K562 (cell line): Measurements from ENCODE around the gene SLC22A12. TPM values are rescaled to one million over a fixed set of nuclear protein-coding genes. Genes with fewer than 3 reads are reported as not detected.

Experiments
- ATAC-seq: fragments of 200-7000 bp; cut with Tn5 transposase; 3 replicates; pipeline ENCODE4 v1.9.1; 2020; ENCODE audit warnings: moderate library complexity
- BruUV-seq: library from RNA; stranded (reverse); fragments of 400-500 nt; replicated peaks from 2 replicates; lab custom pipeline; 2021; lab: Mats Ljungman, UMichigan
- CTCF ChIA-PET: fragments of 300-600 bp; formaldehyde crosslinking; extraction: SDS; loops from one replicate; lab custom pipeline; 2021; ENCODE audit warnings: low intra/inter-chr PET ratio; lab: Yijun Ruan, JAX
- POLR2A ChIA-PET: fragments of 300-600, 350-650 bp; sonication (Branson Sonifier 250); formaldehyde crosslinking; extraction: SDS; loops from one replicate; lab custom pipeline; 2021; ENCODE audit warnings: antibody characterized with exemption, inconsistent platforms; lab: Yijun Ruan, JAX
- DNase-seq, 4 experiments: peaks; one replicate each; pipeline versions ENCODE4 v3.0.0 to v3.0.0-alpha.2; 2011 to 2018; ENCODE audit warnings: low spot score in 3 of 4, mixed read lengths in 3 of 4; ENCODE audit errors: extremely low read depth in 1 of 4
- FAIRE-seq: peaks from 2 replicates; lab custom pipeline; 2011; peaks lifted over from hg19 to GRCh38; lab: Jason Lieb, UNC
- H2AFZ ChIP-seq: 2 replicates; pipeline ENCODE4 v1.6.0; 2011; ENCODE audit warnings: low read depth, low read length, control low read depth, inconsistent platforms
- H3K27ac ChIP-seq: fragments of 200-600 bp; 3 replicates; pipeline ENCODE4 v1.8.0; 2011; ENCODE audit warnings: low read depth, mild to moderate bottlenecking, control low read depth, inconsistent platforms, low read length, moderate library complexity, mixed read lengths; ENCODE audit errors: extremely low read depth
- H3K27me3 ChIP-seq, 2 experiments: fragments of 300-600 bp in 1 of 2; 2 replicates in 1 of 2; 3 replicates in 1 of 2; pipeline versions ENCODE4 v1.6.0 to v1.8.0; 2011; ENCODE audit warnings: inconsistent platforms in 2 of 2, low read length in 2 of 2, mild to moderate bottlenecking in 1 of 2, mixed read lengths in 1 of 2, moderate library complexity in 1 of 2; ENCODE audit not compliant: control insufficient read depth in 2 of 2, insufficient read depth in 2 of 2
- H3K36me3 ChIP-seq: fragments of 300-600 bp; 3 replicates; pipeline ENCODE4 v1.8.0; 2011; ENCODE audit warnings: mild to moderate bottlenecking, low read length, inconsistent platforms; ENCODE audit not compliant: control insufficient read depth, insufficient read depth
- H3K4me1 ChIP-seq, 2 experiments: fragments of 200-600 bp in 1 of 2; replicated peaks in 1 of 2; 2 replicates in 1 of 2; 3 replicates in 1 of 2; pipeline versions ENCODE4 v1.5.1 to v1.8.0; 2011; ENCODE audit warnings: inconsistent platforms in 2 of 2, low read length in 2 of 2, mild to moderate bottlenecking in 1 of 2, mixed read lengths in 1 of 2, moderate library complexity in 1 of 2; ENCODE audit not compliant: control insufficient read depth in 2 of 2, insufficient read depth in 2 of 2
- H3K4me2 ChIP-seq: 2 replicates; pipeline ENCODE4 v1.6.1; 2011; ENCODE audit warnings: low read length, control low read depth, inconsistent platforms, mixed read lengths; ENCODE audit not compliant: insufficient read depth
- H3K4me3 ChIP-seq: fragments of 200-600 bp; sonication (generic), shearing (Covaris generic); 2 replicates; pipeline ENCODE4 v1.5.1; 2016; ENCODE audit warnings: control low read depth, inconsistent platforms
- H3K79me2 ChIP-seq: fragments of 200-600 bp; 3 replicates; pipeline ENCODE4 v1.8.0; 2011; ENCODE audit warnings: low read length, inconsistent platforms; ENCODE audit not compliant: control insufficient read depth, insufficient read depth
- H3K9ac ChIP-seq, 2 experiments: 2 replicates each; pipeline versions ENCODE4 v1.6.0 to v1.6.1; 2011; ENCODE audit warnings: low read depth in 2 of 2, low read length in 2 of 2, control low read depth in 1 of 2, inconsistent platforms in 1 of 2, mild to moderate bottlenecking in 1 of 2, mixed read lengths in 1 of 2; ENCODE audit not compliant: insufficient read depth in 1 of 2
- H3K9me1 ChIP-seq: one replicate; pipeline ENCODE4 v1.6.0; 2011; ENCODE audit warnings: inconsistent platforms, mild to moderate bottlenecking, low read length, moderate library complexity; ENCODE audit not compliant: control insufficient read depth, insufficient read depth
- H3K9me3 ChIP-seq: replicated peaks from 2 replicates; pipeline ENCODE4 v1.5.1; 2011; ENCODE audit warnings: low read depth, low read length, inconsistent platforms; ENCODE audit not compliant: control insufficient read depth, insufficient read depth
- H4K20me1 ChIP-seq: replicated peaks from 2 replicates; pipeline ENCODE4 v1.6.1; 2011; ENCODE audit warnings: low read length, inconsistent platforms, mixed read lengths; ENCODE audit not compliant: control insufficient read depth, insufficient read depth
- ELK3 ChIP-seq: fragments of 450-650 bp; formaldehyde crosslinking; IDR thresholded peaks from 2 replicates; pipeline ENCODE4 v1.4.0; 2020; ENCODE audit warnings: mild to moderate bottlenecking
- ILK ChIP-seq: fragments of 450-650 bp; IDR thresholded peaks from 2 replicates; pipeline ENCODE4 v1.6.1; 2016; ENCODE audit warnings: missing genetic modification characterization, low read depth, mild to moderate bottlenecking, missing compliant biosample characterization, moderate library complexity, borderline replicate concordance
- MAZ ChIP-seq, 2 experiments: fragments of 450-650 bp in 1 of 2; sonication (generic) in 1 of 2; formaldehyde crosslinking; IDR thresholded peaks in 1 of 2; conservative IDR thresholded peaks in 1 of 2; 2 replicates each; pipeline versions ENCODE4 v1.4.0 to v1.5.0; 2020; ENCODE audit warnings: mild to moderate bottlenecking in 1 of 2, missing genetic modification reagents in 1 of 2
- MYBL2 ChIP-seq, 2 experiments: fragments of 450-650 bp in 1 of 2; sonication (generic) in 1 of 2; formaldehyde crosslinking in 1 of 2; IDR thresholded peaks; 2 replicates each; pipeline versions ENCODE4 v1.6.1 to v1.8.1; 2017 to 2022; ENCODE audit warnings: borderline replicate concordance in 1 of 2, inconsistent platforms in 1 of 2, low read depth in 1 of 2, mild to moderate bottlenecking in 1 of 2, missing genetic modification reagents in 1 of 2, moderate library complexity in 1 of 2
- NR1H2 ChIP-seq: sonication (generic); formaldehyde crosslinking; IDR thresholded peaks from 2 replicates; pipeline ENCODE4 v1.4.0; 2020; ENCODE audit warnings: mild to moderate bottlenecking, missing genetic modification reagents
- PPARD ChIP-seq: fragments of 250-450 bp; sonication (Bioruptor Pico); IDR thresholded peaks from 2 replicates; pipeline ENCODE4 v1.8.0; 2022; ENCODE audit warnings: inconsistent platforms, mild to moderate bottlenecking, moderate library complexity
- RNF219 ChIP-seq: fragments of 250-450 bp; sonication (Bioruptor Pico); IDR thresholded peaks from 2 replicates; pipeline ENCODE4 v1.5.0; 2022; ENCODE audit warnings: mild to moderate bottlenecking
- SIX5 ChIP-seq, 2 experiments: IDR thresholded peaks; 2 replicates each; pipeline ENCODE4 v1.6.1; 2011; ENCODE audit warnings: low read length in 2 of 2, borderline replicate concordance in 1 of 2, low read depth in 1 of 2, mild to moderate bottlenecking in 1 of 2, moderate library complexity in 1 of 2; ENCODE audit not compliant: insufficient read depth in 1 of 2
- SRF ChIP-seq, 2 experiments: fragments of 250-450, 450-650 bp in 1 of 2; sonication (Bioruptor Pico) in 1 of 2; sonication (generic) in 1 of 2; formaldehyde crosslinking; IDR thresholded peaks; 2 replicates each; pipeline versions ENCODE4 v1.5.0 to v1.5.1; 2020 to 2022; ENCODE audit warnings: mild to moderate bottlenecking in 1 of 2, missing genetic modification reagents in 1 of 2
- SRSF1 ChIP-seq: fragments of 200-400 bp; formaldehyde crosslinking; IDR thresholded peaks from 2 replicates; pipeline ENCODE4 v1.6.1; 2017; ENCODE audit warnings: mild to moderate bottlenecking, low read depth, low read length, moderate library complexity
- THAP12 ChIP-seq: fragments of 250-450 bp; sonication (Bioruptor Pico); IDR thresholded peaks from 2 replicates; pipeline ENCODE4 v1.9.0; 2021; ENCODE audit warnings: mild to moderate bottlenecking, inconsistent platforms
- ZNF175 ChIP-seq: fragments of 200-800 bp; sonication (Bioruptor generic); IDR thresholded peaks from 2 replicates; pipeline ENCODE4 v1.6.1; 2016; ENCODE audit warnings: low read depth, mild to moderate bottlenecking, missing genetic modification characterization, missing compliant biosample characterization
- ZNF197 ChIP-seq: fragments of 200-800 bp; sonication (Bioruptor generic); IDR thresholded peaks from 2 replicates; pipeline ENCODE4 v1.6.1; 2016; ENCODE audit warnings: low read depth, missing genetic modification characterization, missing compliant biosample characterization
- ZNF586 ChIP-seq: fragments of 450-650 bp; formaldehyde crosslinking; conservative IDR thresholded peaks from 2 replicates; pipeline ENCODE4 v1.4.0; 2020; ENCODE audit warnings: mild to moderate bottlenecking, moderate library complexity
- ZNF695 ChIP-seq: fragments of 450-650 bp; formaldehyde crosslinking; IDR thresholded peaks from 2 replicates; pipeline ENCODE4 v1.4.0; 2020; ENCODE audit warnings: mild to moderate bottlenecking, moderate library complexity
- WGBS: fragments of 100-300 bp; shearing (Covaris generic); methylation state at CpG from one replicate; pipeline ENCODE4 v1.1.6; 2016; ENCODE audit warnings: low coverage, mixed read lengths; ENCODE audit not compliant: insufficient coverage; ENCODE audit errors: missing lambda C conversion rate; 5-methylcytosine and 5-hydroxymethylcytosine counted together
- in situ Hi-C: fragments of 300-500 bp; cut with MboI; formaldehyde crosslinking; loops from 4 replicates; pipeline ENCODE4 v1.15.0; 2018; ENCODE audit warnings: inconsistent platforms, mixed read lengths
- intact Hi-C: fragments of 100-400 bp; cut with micrococcal nuclease; formaldehyde crosslinking; loops from 2 replicates; pipeline ENCODE4 v1.14.2; 2022
- polyA plus RNA-seq, 8 experiments: library from polyadenylated mRNA; depleted of rRNA in 4 of 8; stranded (reverse) in 5 of 8; unstranded in 3 of 8; fragments of >200 nt; fragmentation: Nextera tagmentation in 2 of 8; fragmentation: Illumina TruSeq in 1 of 8; extraction: Ambion mirVana in 2 of 8; extraction: Trizol in 1 of 8; gene quantifications; 2 replicates each; pipeline versions ENCODE4 v1.2.1 to v1.2.3, GENCODE V29; 2011 to 2014; ENCODE audit warnings: inconsistent platforms in 1 of 8, missing spikeins in 1 of 8
- total RNA-seq, 7 experiments: library from RNA; depleted of rRNA in 6 of 7; stranded (reverse); fragments of >200 nt in 6 of 7; fragmentation: Illumina TruSeq in 2 of 7; extraction: Trizol in 2 of 7; gene quantifications; 2 replicates each; pipeline versions ENCODE4 v1.2.1 to v1.2.3, GENCODE V29; 2011 to 2021; ENCODE audit warnings: low replicate concordance in 1 of 7

The SLC22A12 gene
- total and polyA plus RNA-seq, 9 of the 15 experiments (the other 6 are each of a cell fraction or from before 2014, with no cell fraction given) = not detected

- CTCF ChIA-PET = no interaction called here
- no peak for DNase-seq
- TF ChIP-seq SRF (CRISPR knock-in tag; IDR thresholded peaks at IDR 0.05) (no peak), RNF219 (CRISPR knock-in tag) (no peak), THAP12 (CRISPR knock-in tag) (no peak), ZNF175 (CRISPR knock-in tag) (no peak), ELK3 (CRISPR knock-in tag) (no peak), SIX5 (IDR thresholded peaks at IDR 0.05; ENCODE audit: borderline replicate concordance in 1 of 2, insufficient read depth in 1 of 2, low read depth in 1 of 2, low read length in 2 of 2) (no peak), ZNF197 (no peak), ILK (no peak), MAZ (CRISPR knock-in tag; conservative IDR thresholded peaks at IDR 0.05 in 1 of 2, IDR thresholded peaks at IDR 0.05 in 1 of 2) (no peak), ZNF586 (CRISPR knock-in tag) (no peak), PPARD (CRISPR knock-in tag) (no peak), NR1H2 (CRISPR knock-in tag) (no peak), SRSF1 (no peak), ZNF695 (CRISPR knock-in tag) (no peak), MYBL2 (IDR thresholded peaks at IDR 0.05; ENCODE audit: low read depth) (no peak), MYBL2 (CRISPR knock-in tag; IDR thresholded peaks at IDR 0.05; ENCODE audit: borderline replicate concordance) (no peak)
Measured at GRCh38 chr11:64632237-64632636, 41.2 kb downstream of the SLC22A12 start.

More at GRCh38 chr11:64632237-64632636, 41.2 kb downstream of the SLC22A12 start:
- peaks cover 5% of the 10 kb centered on the region for H4K20me1 ChIP-seq
- no peak overlapping the region for H3K4me2 ChIP-seq
- FAIRE-seq (no peak), ATAC-seq (no peak)
- POLR2A ChIA-PET = interaction anchor here (0.5 to 1.7 kb wide), 5 partner anchors 13 to 586 kb away, joined by 3 to 8 read pairs (median 3); no protein-coding TSS in a partner anchor
- peaks cover 6 to 12% of the 10 kb centered on the region in 2 experiments; a peak in 4 of 5 replicates for H3K4me1 ChIP-seq
- peaks cover 11 to 65% of the 10 kb centered on the region in 2 experiments for H3K27me3 ChIP-seq
- H3K4me3 ChIP-seq = no peak overlapping the region
- no peaks in the 10 kb centered on the region for H3K36me3 ChIP-seq
- H3K9me1 ChIP-seq = no peaks in the 10 kb centered on the region
- H3K9me3 ChIP-seq = no peaks in the 10 kb centered on the region
- WGBS = 14% methylated on average over 6 of the region's 6 CpGs
- H2AFZ ChIP-seq = no peak overlapping the region
- H3K9ac ChIP-seq = no peak overlapping the region
- H3K79me2 ChIP-seq = no peaks in the 10 kb centered on the region
- intact Hi-C loops (no loop called here), in situ Hi-C loops (no loop called here)
- BruUV-seq = no TSS peak
- H3K27ac ChIP-seq = no peak overlapping the region
